GM10847 (cell line): ENCODE results near the gene PID1.

ENCODE experiments used
- POLR2A ChIP-seq: IDR thresholded peaks from 2 replicates; pipeline ENCODE4 v1.6.1; 2011; ENCODE audit not compliant: insufficient read length; ENCODE audit errors: extremely low read depth

The PID1 gene

DNA sequence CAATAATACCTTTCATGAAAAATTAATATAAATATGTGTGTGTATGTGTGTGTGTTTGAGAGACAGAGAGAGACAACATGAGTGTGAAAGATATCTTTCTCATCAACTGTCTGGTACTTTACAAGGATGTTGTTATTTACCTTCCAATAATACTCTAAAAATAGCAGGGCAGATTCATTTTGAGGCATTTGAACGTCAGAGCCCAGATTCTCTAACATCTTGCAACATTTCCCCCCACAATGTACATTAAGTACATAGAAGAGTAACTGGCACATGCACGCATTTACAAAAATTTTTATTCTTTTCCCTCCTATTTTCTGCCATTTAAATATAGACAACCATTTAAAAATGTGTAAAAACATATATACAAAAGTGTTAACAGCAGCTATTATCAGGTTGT, 100.9 kb downstream of the PID1 start:
- TF ChIP-seq POLR2A = no peak

DNA sequence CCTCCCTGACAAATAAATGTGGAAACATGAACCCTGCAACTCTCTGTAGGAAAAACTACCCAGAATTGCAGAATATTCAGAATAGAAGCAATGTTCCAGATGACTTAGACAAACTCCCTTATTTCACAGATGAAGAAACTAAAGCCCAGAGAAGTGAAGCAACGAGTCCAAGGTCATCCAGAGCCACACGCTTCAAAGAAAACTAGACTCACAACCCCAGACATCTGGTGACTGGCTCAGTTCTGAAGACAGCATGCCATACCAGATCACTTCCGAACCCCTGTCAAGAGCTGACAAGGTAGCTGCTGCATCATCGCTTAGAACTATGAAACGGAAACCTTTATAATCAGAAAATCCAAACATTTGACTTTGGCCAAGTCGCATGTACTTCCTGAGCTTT, 101.3 kb downstream of the PID1 start:
- no peak for TF ChIP-seq POLR2A

DNA sequence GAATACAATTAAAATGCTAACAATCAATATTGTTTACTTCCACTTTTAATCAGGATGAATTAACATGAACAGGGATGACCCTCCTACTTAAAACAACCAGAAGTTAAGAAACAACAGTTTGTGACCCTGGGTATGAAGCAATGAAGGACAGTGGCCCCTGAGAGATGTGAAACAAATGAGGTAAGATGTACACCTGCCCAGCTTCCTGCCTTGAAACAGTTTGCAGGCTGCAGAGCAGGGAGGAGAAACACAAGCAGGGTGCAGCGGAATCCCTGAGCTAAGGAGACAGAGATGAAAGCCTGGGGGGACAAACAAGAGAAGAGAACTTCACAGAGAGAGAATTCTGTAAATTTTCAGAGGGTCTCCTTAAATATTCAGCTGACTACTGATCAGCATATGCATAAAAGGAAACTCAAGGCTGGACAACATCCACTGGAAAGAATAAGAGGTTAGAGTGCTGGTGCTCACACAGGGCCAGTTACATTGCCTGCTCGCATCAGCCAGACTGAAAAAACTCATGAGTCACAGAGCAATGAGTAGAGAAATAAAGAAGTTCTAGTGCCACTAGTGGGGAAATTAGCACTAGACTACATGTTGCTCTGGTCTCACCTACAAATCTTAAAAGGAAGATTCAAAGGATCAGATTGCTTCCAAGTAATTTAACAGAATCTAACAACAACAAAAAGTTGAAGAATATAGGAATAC, 106.4 kb downstream of the PID1 start:
- no peak for TF ChIP-seq POLR2A

DNA sequence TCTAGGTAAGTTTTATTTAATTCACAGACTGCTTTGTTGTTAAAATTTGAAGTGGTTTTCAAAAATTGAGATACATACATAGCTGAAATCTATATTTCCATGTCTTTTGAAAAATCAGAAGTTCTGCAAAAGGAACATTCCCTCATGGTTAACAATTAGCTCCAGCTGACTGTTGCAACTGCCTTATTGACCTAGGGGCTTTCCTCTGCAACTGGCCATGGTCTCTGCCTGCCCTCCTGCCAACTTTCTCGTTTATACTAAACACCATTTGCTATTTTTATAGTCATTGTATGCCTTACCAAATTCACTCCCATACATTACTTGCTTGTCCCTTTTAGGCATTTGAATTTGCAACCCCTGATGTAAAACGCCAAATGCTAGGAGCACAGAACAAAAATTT, 107.2 kb downstream of the PID1 start:
- no peak for TF ChIP-seq POLR2A

DNA sequence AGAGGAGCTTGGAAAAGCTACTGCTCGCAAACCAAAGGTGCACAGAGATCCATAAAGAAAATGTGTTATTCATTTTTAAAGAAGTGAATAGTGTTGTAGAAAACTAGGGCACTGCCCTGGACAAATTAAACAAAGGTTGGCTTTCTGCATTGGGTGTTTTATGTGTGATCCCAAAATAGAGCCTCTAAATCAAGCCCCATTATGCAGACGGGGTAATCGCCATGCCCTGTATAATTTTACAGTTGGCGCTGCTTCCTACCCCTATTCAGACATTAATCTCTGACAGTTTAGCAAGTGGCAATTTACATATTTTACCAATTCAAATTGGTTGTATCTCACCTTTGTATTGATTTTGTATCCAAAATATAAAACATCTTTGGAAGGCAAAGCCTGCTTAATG, 109.1 kb downstream of the PID1 start:
- TF ChIP-seq POLR2A = no peak

DNA sequence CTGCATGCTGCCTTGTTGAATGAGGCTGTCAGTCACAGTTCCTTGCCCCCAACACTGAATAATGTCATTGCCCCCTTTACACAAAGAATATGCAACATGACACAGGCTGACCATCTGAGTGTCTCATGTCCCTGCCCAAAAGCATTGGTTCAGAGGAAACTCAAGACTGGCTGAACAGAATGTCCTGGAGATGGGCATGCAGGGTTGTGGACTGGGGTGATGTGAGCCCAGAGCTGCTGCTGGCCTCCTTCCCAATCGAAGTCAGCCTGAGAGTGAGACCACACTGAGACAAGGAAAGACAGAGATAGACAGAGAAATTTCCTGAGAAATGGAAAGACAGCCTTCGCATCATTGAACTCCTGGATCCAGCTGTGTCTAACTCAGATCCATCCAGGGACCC, 110.1 kb downstream of the PID1 start:
- TF ChIP-seq POLR2A = no peak

DNA sequence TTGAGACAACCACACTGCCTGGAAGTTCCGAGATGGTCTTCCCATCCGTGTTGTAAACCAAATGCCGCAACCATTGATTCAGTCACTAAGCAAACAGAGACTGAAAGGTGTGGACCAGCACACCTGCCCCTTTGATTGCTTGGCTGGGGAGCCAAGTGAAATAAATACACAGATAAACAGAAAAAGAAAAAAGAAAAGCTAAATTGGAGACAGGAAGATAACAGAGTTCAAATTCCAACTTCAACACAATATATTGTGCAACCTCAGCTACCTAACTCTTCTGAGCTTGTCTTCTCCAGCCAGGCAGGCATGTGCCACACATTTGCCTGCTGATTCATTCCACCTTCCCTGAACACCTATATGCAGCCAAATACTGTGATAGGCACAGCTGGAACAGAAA, 110.9 kb downstream of the PID1 start:
- TF ChIP-seq POLR2A = no peak

DNA sequence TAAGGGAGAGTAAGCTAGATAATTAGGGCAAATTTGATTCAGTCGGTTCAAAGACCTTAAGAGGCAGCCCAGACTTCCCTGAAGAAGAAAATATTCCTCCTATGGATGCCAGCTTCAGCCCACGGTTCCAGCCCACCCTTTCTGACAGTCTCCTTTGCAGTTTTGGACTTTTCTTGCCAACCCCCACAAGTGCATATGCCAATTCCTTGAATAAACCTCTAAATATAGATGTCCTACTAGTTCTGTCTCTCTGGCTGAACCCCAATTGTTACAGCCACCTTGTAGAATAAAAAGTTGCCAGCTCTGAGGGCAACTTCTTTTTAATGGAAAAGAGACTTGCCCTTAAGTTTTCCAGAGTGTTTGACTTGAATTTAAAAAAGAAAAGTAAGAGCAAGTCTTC, 111.7 kb downstream of the PID1 start:
- no peak for TF ChIP-seq POLR2A

DNA sequence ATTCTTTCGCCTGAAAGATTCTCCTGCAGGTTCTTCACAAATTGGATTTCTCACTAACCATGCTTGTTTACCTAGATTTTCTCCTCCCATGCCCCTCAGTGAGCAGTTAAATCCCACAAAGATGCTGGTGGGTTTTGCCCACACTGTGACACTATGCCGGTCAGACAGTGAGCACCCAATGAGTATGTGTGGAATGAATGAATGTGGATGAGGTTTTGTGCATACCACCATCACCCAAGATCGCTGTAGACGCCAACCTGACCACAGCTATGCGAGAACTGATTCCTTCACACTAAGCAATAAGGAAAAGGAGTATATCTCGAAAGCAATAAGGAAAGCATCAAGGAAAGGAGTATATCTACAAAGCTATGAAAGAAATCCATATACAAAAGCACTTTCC, 116.7 kb downstream of the PID1 start:
- no peak for TF ChIP-seq POLR2A

DNA sequence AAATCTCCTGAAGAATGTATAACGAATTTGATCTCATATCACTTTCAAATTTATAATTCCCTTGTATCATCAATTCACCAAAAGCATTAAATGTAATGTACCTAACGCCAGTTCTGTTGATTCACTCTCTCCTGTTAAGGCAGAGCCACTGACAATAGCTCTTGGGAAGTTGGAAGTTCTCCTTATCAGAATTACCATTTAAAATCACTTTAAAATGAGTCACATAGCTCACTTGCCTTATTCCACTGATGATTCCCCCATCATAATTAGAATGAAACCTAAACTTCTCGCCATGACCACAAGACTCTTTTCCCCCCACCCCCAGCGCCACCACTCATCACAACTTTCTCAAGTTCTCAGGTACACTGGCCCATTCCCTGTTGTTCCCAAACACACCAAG, 117.1 kb downstream of the PID1 start:
- no peak for TF ChIP-seq POLR2A

DNA sequence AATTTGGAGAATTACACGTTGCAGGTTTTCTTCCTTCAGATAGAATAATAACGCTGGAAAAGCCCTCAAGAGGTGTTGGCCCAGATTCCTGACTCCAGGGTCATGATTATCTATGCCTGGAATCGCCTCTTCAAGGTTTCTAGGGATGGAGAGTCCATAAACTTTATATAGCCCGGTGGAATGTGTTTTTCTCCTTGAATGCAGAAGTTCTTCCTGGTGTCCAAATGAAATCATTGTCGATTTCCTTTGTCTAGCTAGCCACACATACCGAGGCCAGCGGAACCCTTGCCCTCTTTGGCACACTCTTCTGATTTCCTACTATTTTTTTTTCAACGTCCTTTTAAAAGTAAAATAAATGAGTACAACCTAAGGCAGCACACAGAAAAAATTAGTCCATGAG, 117.8 kb downstream of the PID1 start:
- TF ChIP-seq POLR2A = no peak

DNA sequence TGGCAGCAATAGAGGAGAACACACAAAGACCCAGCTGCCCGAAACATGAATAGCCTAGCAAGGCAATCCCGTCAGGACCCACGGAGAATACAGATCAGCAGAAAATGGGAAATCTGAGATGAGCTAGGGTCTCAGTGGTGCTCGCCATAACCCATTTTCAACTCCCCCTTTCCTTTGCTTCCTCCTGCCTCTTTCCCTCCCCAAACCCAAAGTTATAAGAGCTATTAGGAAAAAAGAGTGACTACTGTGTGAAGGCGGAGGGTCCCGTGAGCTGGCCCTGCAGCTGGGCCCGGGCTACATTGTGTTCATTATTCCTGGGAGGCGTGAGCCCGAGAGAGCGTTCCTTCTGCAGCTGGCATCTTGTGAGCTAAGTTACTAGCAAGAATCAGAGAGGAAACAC, 118.4 kb downstream of the PID1 start:
- TF ChIP-seq POLR2A = no peak

DNA sequence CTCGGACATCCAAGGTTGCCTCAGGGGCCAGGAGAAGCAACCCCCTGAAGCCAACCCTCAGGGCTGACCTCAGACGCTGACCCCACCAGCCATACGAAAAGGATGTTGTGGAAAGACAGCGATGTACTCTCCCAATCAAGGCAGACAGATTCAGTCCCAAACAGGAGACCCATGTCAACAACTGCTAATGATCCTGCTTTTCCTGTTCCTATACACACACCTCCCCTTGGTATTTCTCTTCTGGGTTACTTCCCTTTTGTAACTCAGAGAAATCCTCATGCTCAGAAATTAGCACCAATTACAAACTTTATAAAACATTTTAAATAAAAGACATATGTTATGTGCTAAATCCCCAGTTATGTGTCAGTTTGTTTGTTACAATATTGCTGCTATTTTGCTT, 120.8 kb downstream of the PID1 start:
- no peak for TF ChIP-seq POLR2A

DNA sequence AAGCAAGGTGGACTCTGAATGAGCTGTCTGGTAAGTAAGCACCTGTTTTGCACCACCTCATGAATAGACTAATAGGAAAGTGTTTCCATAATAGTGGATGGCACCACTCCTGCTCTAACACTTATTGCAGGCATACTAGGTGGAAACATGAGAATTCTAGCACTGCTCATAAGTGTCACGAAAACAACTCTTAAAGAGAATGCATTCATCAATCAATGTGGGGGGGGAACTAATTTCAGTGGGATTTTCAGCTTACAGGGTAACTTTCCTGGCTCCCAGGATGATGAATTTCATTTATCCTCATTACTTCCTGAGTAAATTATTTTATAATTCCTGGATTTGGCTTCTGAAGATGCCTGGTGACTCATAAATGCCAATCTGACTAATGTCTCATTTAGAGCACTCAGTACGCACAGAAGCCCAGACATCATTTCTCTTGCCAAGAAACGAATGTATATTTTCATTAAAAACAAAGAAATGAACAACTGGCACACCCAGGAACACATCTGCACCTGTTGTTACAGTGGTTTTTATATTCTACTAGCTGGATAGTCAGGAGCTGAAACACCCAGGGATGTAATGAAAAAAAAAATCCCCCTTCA, 129.6 kb downstream of the PID1 start:
- no peak for TF ChIP-seq POLR2A

DNA sequence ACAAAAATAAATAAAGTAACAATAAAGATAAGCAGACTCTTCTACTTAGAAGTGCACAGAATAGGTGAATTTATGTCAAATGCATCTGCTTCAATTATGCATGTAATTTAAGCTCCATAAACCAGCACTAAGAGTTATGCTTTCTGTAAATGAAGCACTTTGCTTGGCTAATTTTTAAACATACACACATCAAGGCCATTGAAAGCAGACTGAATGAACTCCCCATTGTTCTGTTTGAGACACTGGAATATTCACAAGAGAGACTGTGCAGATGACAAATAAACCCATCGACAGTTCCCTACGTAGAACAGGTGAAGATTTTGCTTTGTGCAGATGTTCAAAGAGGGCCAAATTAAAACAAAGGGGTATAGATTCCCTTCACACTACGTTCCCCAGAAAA, 133.4 kb downstream of the PID1 start:
- no peak for TF ChIP-seq POLR2A

DNA sequence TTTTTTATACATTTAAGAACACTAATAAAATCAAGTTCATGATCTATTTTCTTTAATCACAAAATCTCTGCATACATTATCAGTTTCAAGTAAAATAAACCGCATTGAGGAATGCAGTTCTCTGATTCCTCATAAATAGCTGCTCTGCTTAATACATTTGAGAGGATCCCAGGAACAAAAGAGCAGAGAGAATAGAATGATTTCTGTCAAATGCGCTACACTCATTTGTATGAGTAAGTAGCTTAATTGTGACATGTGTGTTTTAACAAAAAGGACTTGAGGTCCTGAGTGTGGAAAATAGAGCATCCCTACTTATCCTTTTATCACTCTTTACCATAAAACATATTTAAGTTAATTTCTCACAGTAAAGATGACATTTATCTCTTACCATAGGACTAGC, 134.0 kb downstream of the PID1 start:
- TF ChIP-seq POLR2A = no peak

DNA sequence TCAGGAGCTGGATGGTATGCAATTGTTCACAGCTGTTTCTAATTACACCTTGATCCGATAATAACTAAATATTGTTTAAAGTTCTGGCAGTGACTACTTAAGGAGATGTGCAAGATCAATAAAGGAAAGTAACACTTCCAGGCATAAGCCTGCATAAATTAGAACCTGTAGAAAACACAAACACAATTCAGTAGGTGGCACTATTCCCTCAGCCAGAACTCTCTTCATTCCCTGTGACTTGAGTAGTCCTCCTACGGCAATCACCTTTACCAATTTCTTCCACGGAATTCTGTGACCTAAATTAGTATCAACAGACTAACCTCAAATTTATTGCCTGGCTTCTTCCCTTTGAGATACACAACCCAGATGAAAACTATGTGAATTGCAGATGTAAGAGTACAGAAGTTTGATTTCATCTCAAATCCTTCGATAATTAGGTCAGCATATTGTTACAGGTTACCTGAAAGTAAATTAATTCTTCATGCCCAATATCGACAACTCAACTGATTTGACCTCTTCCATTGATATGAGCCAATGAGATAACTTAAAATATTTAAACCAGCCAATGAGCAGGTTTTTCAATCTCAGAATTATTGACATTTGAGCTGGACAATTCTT, 137.8 kb downstream of the PID1 start:
- no peak for TF ChIP-seq POLR2A
